Lung (tissue), 12 donors: ENCODE data around the gene EIF4A3. TPM values are rescaled to one million over a fixed set of nuclear protein-coding genes. Genes with fewer than 3 reads are reported as not detected.

Source experiments
- ATAC-seq: fragments of 200-7000 bp; cut with Tn5 transposase; one replicate; pipeline ENCODE4 v1.9.1; 2020; ENCODE audit warnings: moderate number of reproducible peaks; ENCODE audit not compliant: insufficient read depth, low FRiP score
- DNase-seq, 3 donors: peaks; one replicate each; pipeline ENCODE4 v3.0.0-alpha.2; 2013 to 2017
- H3K27ac ChIP-seq, 2 donors: one replicate each; pipeline ENCODE4 v1.5.1; 2013; ENCODE audit warnings: mild to moderate bottlenecking in 2 of 2, moderate library complexity in 2 of 2, control low read depth in 1 of 2, inconsistent platforms in 1 of 2, low read depth in 1 of 2, low read length in 1 of 2
- H3K27me3 ChIP-seq, 3 donors: one replicate each; pipeline ENCODE4 v1.5.1; 2013; ENCODE audit warnings: low read length in 2 of 3; ENCODE audit not compliant: control insufficient read depth in 3 of 3, insufficient read depth in 3 of 3
- H3K36me3 ChIP-seq, 4 donors: one replicate each; pipeline ENCODE4 v1.5.1; 2013; ENCODE audit warnings: low read length in 4 of 4, mild to moderate bottlenecking in 1 of 4, moderate library complexity in 1 of 4; ENCODE audit not compliant: control insufficient read depth in 4 of 4, insufficient read depth in 4 of 4
- H3K4me1 ChIP-seq, 5 donors: one replicate each; pipeline ENCODE4 v1.5.1; 2013; ENCODE audit warnings: low read length in 5 of 5, mild to moderate bottlenecking in 2 of 5, moderate library complexity in 1 of 5; ENCODE audit not compliant: control insufficient read depth in 5 of 5, insufficient read depth in 5 of 5
- H3K4me3 ChIP-seq: one replicate; pipeline ENCODE4 v1.5.1; 2013; ENCODE audit warnings: mild to moderate bottlenecking, control low read depth, moderate library complexity
- H3K9ac ChIP-seq, 2 donors: one replicate each; pipeline ENCODE4 v1.5.1; 2013; ENCODE audit warnings: low read length in 2 of 2, control low read depth in 1 of 2; ENCODE audit not compliant: insufficient read depth in 1 of 2
- H3K9me3 ChIP-seq, 4 donors: one replicate each; pipeline ENCODE4 v1.5.1; 2013; ENCODE audit warnings: low read length in 3 of 4, mild to moderate bottlenecking in 1 of 4, moderate library complexity in 1 of 4; ENCODE audit not compliant: control insufficient read depth in 4 of 4, insufficient read depth in 3 of 4
- WGBS, 2 donors: extraction: QIAGEN DNeasy Blood & Tissue Kit; methylation state at CpG; one replicate each; pipeline ENCODE4 v1.1.7; 2013; 5-methylcytosine and 5-hydroxymethylcytosine counted together
- polyA plus RNA-seq, 2 donors: library from polyadenylated mRNA; stranded (reverse); fragments of 200-250 nt; gene quantifications; one replicate each; pipeline ENCODE4 v1.2.1, GENCODE V29; 2013
- total RNA-seq, 2 donors: library from RNA; depleted of rRNA in 1 of 2; stranded (reverse); fragments of >200 nt in 1 of 2; gene quantifications; one replicate each; pipeline ENCODE4 v1.2.1, GENCODE V29; 2014 to 2021
- TF ChIP-seq, protein P1 (sequence below): IDR thresholded peaks from 2 replicates; pipeline ENCODE4 v1.5.1; 2012; ENCODE audit warnings: mild to moderate bottlenecking; ENCODE audit errors: control extremely low read depth, extremely low read depth
- donor health status: control.
- donor health status: control.
- donor health status: Bipolar disorder and iron deficiency.
- donor health status: healthy.
- donor health status: DM: yes; HTN: yes; CAD: no.

The EIF4A3 gene
- total and polyA plus RNA-seq, 4 donors: 37.4 to 112 (median 62.4) TPM

DNA sequence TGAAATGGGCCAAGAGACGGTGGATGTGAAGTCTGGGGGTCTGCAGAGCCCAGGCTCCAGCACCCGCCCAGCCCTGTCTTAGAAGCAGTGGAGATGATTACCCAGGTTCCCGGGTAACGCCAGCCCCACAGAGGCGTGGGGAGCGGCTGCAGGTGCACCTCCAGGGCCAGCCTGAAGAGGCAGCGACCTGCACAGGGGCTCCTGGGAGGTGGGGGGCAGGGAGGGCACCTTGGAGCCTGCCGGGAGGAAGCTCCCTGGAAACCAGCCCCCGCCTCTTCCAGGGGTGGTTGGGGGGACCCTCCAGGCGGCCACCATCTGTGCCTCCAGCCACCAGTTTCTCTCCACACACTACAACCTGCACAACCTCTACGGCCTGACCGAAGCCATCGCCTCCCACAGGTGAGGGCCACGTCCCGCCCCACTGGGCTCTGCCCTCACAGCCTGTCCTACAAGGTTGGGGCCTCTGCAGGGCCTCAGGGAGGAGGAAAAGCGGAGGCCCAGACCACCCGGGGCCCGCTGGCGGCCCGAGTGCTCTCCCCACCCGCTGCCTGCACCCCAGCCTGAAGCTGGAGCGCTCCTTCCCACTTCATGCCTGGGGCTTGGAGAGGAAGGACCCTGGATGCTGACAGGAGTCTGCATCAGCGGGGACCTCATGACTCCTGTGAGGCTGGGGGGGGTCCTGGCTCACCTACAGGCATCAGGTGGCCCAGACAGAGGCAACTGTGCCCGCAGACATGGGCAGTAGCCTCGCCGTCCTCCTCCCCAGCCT, 35.0 kb downstream of the EIF4A3 start:
- Histone ChIP-seq H3K9me3 (no peaks in the 10 kb centered on the region), H3K4me3 (no peak overlapping the region), H3K27ac (no peak overlapping the region), H3K27me3 (no peaks in the 10 kb centered on the region), H3K4me1 (no peaks in the 10 kb centered on the region), H3K36me3 (peaks cover 0 to 7% (median 0%) of the 10 kb centered on the region in 4 donors), H3K9ac (no peak overlapping the region)
- TF ChIP-seq, protein P1, sequence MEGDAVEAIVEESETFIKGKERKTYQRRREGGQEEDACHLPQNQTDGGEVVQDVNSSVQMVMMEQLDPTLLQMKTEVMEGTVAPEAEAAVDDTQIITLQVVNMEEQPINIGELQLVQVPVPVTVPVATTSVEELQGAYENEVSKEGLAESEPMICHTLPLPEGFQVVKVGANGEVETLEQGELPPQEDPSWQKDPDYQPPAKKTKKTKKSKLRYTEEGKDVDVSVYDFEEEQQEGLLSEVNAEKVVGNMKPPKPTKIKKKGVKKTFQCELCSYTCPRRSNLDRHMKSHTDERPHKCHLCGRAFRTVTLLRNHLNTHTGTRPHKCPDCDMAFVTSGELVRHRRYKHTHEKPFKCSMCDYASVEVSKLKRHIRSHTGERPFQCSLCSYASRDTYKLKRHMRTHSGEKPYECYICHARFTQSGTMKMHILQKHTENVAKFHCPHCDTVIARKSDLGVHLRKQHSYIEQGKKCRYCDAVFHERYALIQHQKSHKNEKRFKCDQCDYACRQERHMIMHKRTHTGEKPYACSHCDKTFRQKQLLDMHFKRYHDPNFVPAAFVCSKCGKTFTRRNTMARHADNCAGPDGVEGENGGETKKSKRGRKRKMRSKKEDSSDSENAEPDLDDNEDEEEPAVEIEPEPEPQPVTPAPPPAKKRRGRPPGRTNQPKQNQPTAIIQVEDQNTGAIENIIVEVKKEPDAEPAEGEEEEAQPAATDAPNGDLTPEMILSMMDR: no peak
- no peak for ATAC-seq
- 88 to 93% methylated on average over 25 to 26 of the region's 26 CpGs for WGBS, 2 donors
- DNase-seq: no peak

DNA sequence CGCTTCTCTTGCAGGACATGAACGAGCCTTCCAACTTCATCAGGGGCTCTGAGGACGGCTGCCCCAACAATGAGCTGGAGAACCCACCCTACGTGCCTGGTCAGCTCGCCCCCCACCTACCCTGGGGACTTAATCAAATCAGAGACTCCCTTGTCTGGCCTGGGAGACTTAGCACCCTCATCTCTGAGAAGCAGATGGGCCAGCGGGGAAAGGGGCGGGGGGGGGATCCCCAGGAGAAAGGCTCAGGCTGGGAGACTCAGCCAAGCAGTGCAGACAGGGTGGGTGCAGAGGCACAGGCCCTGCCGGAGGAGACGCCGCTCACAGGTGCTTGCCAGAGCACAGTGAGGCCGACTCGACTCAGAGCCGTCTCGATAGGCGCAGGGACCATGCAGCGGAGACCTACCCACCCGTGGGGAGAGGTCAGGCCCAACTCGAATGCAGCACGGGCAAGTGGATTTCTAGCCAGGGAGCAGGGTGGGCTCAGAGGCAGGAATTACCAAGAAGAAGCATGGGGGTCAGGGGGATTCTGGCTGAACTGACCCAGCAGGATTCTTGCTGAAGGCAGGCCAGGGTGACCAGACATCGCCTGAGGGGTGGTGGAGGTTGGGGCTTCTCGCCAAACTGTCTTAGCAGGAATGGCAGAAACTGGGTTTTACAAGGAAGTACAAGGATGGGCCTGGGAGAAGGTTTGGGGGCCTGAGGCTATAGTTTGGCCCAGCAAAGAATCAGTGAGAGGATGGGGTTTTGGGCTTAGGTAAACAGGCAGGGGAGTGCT, 35.8 kb downstream of the EIF4A3 start:
- TF ChIP-seq, protein P1: no peak
- H3K9me3 ChIP-seq: no peaks in the 10 kb centered on the region
- ATAC-seq (no peak), DNase-seq (no peak)
- peaks cover 0 to 2% (median 0%) of the 10 kb centered on the region in 5 donors for H3K4me1 ChIP-seq
- no peak overlapping the region for H3K27ac ChIP-seq
- H3K36me3 ChIP-seq: peaks cover 0 to 7% (median 0%) of the 10 kb centered on the region in 4 donors
- H3K4me3 ChIP-seq: no peak overlapping the region
- H3K9ac ChIP-seq: no peak overlapping the region
- WGBS, 2 donors: 91 to 97% methylated on average over 21 of the region's 21 CpGs
- no peaks in the 10 kb centered on the region for H3K27me3 ChIP-seq

GRCh38 chr17:80110447-80110812, 36.5 kb downstream of the EIF4A3 start:
- no peaks in the 10 kb centered on the region for H3K9me3 ChIP-seq
- TF ChIP-seq, protein P1: no peak
- DNase-seq: peak in 1 of 3 donors; percentile 9
- H3K27ac ChIP-seq: no peak overlapping the region
- H3K36me3 ChIP-seq: peaks cover 0 to 7% (median 0%) of the 10 kb centered on the region in 4 donors
- no peak overlapping the region for H3K4me3 ChIP-seq
- no peak for ATAC-seq
- H3K27me3 ChIP-seq: no peaks in the 10 kb centered on the region
- WGBS, 2 donors: 83 to 92% methylated on average over 9 of the region's 9 CpGs
- H3K9ac ChIP-seq: no peak overlapping the region
- H3K4me1 ChIP-seq: peaks cover 0 to 8% (median 0%) of the 10 kb centered on the region in 5 donors
